ENCODE measurements around the gene UTS2B.

Gene UTS2B

GRCh38 chr3:191350396-191351090, 20.2 kb upstream of the UTS2B start:
- no peak overlapping the region for H3K4me3 ChIP-seq (ENCODE audit: low read depth, low read length)
- no peaks in the 10 kb centered on the region for H3K27me3 ChIP-seq (ENCODE audit: insufficient read depth, low read depth, severe bottlenecking)
- no peaks in the 10 kb centered on the region for H3K9me3 ChIP-seq (ENCODE audit: severe bottlenecking)
- H3K27ac ChIP-seq, result no peak overlapping the region
- no peaks in the 10 kb centered on the region for H3K36me3 ChIP-seq
- no peak for DNase-seq
- no peak for TF ChIP-seq CTCF (IDR thresholded peaks at IDR 0.05; ENCODE audit: low read depth, low read length)

DNA sequence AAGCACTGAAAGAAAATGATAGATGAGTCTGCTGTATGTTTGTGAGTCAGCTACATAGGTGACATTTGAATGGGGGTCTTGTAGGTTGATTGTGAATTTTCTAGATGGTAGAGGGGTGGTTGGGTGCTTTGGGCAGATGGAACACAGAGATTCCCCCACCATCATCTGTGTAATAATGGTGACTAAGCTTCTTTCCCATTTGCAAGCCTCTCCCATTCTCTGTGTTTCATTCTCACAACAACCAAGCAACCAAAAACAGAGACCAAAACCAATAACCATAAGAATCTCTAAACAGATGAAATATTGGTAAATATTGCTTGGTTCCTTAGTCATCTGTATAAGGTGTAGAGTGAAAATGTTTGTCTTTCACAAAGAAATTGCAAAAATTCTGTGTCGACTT, 17.8 kb upstream of the UTS2B start:
- H3K36me3 ChIP-seq, result no peaks in the 10 kb centered on the region
- TF ChIP-seq CTCF (IDR thresholded peaks at IDR 0.05; ENCODE audit: low read depth, low read length), result no peak
- H3K4me3 ChIP-seq (ENCODE audit: low read depth, low read length), result no peak overlapping the region
- H3K27ac ChIP-seq, result no peak overlapping the region
- H3K27me3 ChIP-seq (ENCODE audit: insufficient read depth, low read depth, severe bottlenecking), result no peaks in the 10 kb centered on the region
- no peaks in the 10 kb centered on the region for H3K9me3 ChIP-seq (ENCODE audit: severe bottlenecking)
- DNase-seq, result no peak

DNA sequence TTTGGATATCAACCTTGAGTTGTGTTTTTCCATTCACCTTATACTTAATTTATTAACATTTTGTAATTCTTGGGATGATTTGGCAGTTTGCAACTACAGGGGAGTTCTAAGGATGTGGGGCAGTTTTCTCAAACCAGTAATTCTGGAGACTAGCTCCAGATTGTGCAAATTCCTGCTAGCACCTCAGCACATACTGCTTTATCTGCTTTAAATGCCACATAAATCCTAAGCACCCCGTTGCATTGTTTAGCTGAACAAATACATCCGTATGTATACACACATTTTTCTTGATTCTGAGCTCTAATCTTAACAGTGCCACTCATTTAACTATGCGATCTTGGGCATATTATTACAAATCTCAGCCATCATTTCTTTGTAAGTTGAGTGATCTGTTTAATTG, 16.9 kb upstream of the UTS2B start:
- no peak for TF ChIP-seq CTCF (IDR thresholded peaks at IDR 0.05; ENCODE audit: low read depth, low read length)

DNA sequence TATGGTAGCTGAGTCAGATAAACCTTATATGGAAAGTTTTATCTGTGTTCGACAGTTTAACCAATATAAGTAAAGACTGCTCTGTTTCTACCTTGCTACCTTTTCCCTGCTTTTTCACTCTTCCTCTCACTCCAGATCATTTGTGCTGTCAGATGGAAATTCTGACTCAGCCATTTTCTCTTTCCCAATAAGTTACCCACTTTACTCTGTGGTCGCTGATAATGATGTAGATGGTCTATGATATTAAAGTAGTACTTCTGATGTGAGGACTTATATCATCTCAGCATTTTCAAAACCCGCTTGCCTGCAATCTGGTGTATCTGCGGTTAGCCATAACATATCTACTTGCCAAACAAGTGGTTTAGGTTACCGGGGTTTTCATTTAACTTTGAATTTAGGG, 15.0 kb upstream of the UTS2B start:
- no peak for DNase-seq
- Histone ChIP-seq H3K4me3 (ENCODE audit: low read depth, low read length) (no peak overlapping the region), H3K27me3 (ENCODE audit: insufficient read depth, low read depth, severe bottlenecking) (no peaks in the 10 kb centered on the region), H3K27ac (no peak overlapping the region), H3K9me3 (ENCODE audit: severe bottlenecking) (no peaks in the 10 kb centered on the region), H3K36me3 (no peaks in the 10 kb centered on the region)
- no peak for TF ChIP-seq CTCF (IDR thresholded peaks at IDR 0.05; ENCODE audit: low read depth, low read length)

More for the DNA sequence above, 16.9 kb upstream of the UTS2B start:
- H3K36me3 ChIP-seq, result no peaks in the 10 kb centered on the region
- H3K27ac ChIP-seq, result no peak overlapping the region
- H3K4me3 ChIP-seq (ENCODE audit: low read depth, low read length), result no peak overlapping the region
- no peaks in the 10 kb centered on the region for H3K9me3 ChIP-seq (ENCODE audit: severe bottlenecking)
- H3K27me3 ChIP-seq (ENCODE audit: insufficient read depth, low read depth, severe bottlenecking), result no peaks in the 10 kb centered on the region
- no peak for DNase-seq

GRCh38 chr3:191343913-191344312, 13.6 kb upstream of the UTS2B start:
- Histone ChIP-seq H3K27ac (no peak overlapping the region), H3K27me3 (ENCODE audit: insufficient read depth, low read depth, severe bottlenecking) (no peaks in the 10 kb centered on the region), H3K36me3 (no peaks in the 10 kb centered on the region), H3K9me3 (ENCODE audit: severe bottlenecking) (no peaks in the 10 kb centered on the region), H3K4me3 (ENCODE audit: low read depth, low read length) (no peak overlapping the region)
- TF ChIP-seq CTCF (IDR thresholded peaks at IDR 0.05; ENCODE audit: low read depth, low read length), result no peak
- no peak for DNase-seq

GRCh38 chr3:191343115-191343514, 12.8 kb upstream of the UTS2B start:
- no peak for TF ChIP-seq CTCF (IDR thresholded peaks at IDR 0.05; ENCODE audit: low read depth, low read length)
- Histone ChIP-seq H3K36me3 (no peaks in the 10 kb centered on the region), H3K27me3 (ENCODE audit: insufficient read depth, low read depth, severe bottlenecking) (no peaks in the 10 kb centered on the region), H3K9me3 (ENCODE audit: severe bottlenecking) (no peaks in the 10 kb centered on the region), H3K27ac (no peak overlapping the region), H3K4me3 (ENCODE audit: low read depth, low read length) (no peak overlapping the region)
- DNase-seq, result no peak
